ES-I3 (cell line): ENCODE data around the gene CLEC19A.

ENCODE experiments used
- H3K36me3 ChIP-seq: 2 replicates; pipeline ENCODE4 v1.6.1; 2013; ENCODE audit warnings: mild to moderate bottlenecking, low read length, control low read depth, moderate library complexity; ENCODE audit not compliant: insufficient read depth
- H3K4me1 ChIP-seq: 2 replicates; pipeline ENCODE4 v1.6.1; 2013; ENCODE audit warnings: mild to moderate bottlenecking, control low read depth, low read length; ENCODE audit not compliant: insufficient read depth
- H3K9ac ChIP-seq: 2 replicates; pipeline ENCODE4 v1.6.1; 2013; ENCODE audit warnings: low read depth, mild to moderate bottlenecking, low read length, moderate library complexity
- H3K9me3 ChIP-seq: 2 replicates; pipeline ENCODE4 v1.6.1; 2013; ENCODE audit warnings: mild to moderate bottlenecking, low read length, moderate library complexity; ENCODE audit not compliant: control insufficient read depth, insufficient read depth

The CLEC19A gene

DNA sequence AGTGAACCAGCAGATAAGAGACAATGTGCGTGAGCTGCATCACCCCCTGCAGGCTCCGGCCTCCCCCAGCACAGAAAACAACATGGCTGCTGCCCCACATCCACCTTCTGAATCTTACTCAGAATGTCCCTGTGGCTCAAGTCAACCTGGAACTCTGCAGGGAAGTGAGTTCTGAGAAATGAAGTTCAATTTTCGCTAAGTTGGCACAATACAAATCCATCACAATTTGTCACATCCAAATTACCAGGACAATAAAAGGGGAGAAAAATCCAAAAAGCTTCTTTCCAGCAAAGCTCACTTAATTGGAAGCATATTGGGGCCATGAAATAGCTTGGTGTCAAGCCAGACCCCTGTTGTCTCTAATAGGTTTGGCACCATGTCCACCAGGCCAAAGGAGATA, 38.1 kb downstream of the CLEC19A start:
- no peaks in the 10 kb centered on the region for H3K36me3 ChIP-seq
- H3K9ac ChIP-seq, result no peak overlapping the region
- H3K4me1 ChIP-seq, result no peaks in the 10 kb centered on the region
- H3K9me3 ChIP-seq, result peaks cover 4% of the 10 kb centered on the region; the same call in 1 of the 2 replicates

DNA sequence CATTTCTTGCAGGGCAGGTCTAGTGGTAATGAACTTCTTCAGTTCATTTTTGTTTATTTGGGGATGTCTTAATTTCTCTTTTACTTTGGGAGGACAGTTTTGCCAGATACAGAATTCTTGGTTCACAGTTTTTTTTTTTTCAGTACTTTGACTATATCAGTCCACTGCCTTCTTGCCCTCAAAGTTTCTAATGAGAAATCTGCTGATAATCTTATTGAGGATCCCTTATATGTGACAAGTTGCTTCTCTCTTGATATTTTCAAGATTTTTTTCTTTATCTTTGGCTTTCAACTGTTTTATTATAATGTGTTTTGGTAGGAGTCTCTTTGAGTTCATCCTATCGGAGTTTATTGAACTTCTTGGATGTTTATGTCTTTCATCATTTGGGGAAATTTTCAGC, 42.8 kb downstream of the CLEC19A start:
- H3K9ac ChIP-seq, result no peak overlapping the region
- H3K9me3 ChIP-seq, result peaks cover 4% of the 10 kb centered on the region; the same call in 1 of the 2 replicates
- no peaks in the 10 kb centered on the region for H3K36me3 ChIP-seq
- H3K4me1 ChIP-seq, result peaks cover 10% of the 10 kb centered on the region; the same call in 1 of the 2 replicates

DNA sequence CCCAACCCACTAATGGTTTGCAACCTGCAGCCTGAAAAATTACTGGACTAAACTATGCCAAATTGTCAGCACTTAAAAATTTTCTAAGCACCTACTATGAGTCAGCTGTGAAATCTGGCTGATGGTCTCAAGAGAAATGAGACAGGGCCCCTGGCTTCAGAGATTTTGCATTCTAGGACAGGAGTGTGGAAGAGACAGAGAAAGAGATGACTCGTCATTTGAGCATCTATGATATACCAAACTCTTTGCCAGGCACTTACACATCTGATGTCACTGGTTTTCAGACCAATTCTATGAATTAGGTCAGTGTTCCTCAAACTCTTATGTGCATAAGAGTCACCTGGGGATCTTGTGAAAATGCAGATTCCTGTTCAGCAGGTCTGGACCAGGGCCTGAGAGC, 44.4 kb downstream of the CLEC19A start:
- Histone ChIP-seq H3K9ac (no peak overlapping the region), H3K4me1 (peaks cover 10% of the 10 kb centered on the region; the same call in 1 of the 2 replicates), H3K9me3 (peaks cover 4% of the 10 kb centered on the region; the same call in 1 of the 2 replicates), H3K36me3 (no peaks in the 10 kb centered on the region)

DNA sequence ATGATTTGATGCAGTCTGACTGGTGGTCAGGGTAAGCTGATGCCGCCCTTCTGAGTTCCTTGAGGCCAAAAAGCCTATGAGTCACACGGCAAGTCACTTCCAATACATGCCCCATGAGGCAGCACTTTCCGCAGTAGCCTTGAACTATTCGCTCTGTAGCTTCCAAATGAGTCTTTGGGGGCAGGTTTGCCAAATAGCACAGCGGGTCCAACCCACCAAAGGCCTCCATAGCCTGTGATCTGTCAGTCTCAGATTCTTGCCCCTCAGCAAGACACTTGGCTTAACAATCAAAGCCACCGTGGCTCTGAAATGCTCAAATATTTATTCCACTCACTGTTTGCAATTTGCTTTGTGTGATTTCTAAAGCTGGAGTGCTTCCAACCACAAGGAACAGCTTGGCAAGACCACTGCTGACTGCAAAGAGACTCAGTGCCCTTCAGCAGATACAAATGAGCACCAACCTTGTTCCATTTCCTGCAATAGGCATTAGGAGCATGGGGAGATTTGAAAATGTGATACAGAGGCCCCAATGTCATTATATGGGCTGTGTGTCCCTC, 45.4 kb downstream of the CLEC19A start:
- H3K36me3 ChIP-seq, result no peaks in the 10 kb centered on the region
- peaks cover 10% of the 10 kb centered on the region; the same call in 1 of the 2 replicates for H3K4me1 ChIP-seq
- H3K9ac ChIP-seq, result no peak overlapping the region
- peaks cover 4% of the 10 kb centered on the region; the same call in 1 of the 2 replicates for H3K9me3 ChIP-seq

DNA sequence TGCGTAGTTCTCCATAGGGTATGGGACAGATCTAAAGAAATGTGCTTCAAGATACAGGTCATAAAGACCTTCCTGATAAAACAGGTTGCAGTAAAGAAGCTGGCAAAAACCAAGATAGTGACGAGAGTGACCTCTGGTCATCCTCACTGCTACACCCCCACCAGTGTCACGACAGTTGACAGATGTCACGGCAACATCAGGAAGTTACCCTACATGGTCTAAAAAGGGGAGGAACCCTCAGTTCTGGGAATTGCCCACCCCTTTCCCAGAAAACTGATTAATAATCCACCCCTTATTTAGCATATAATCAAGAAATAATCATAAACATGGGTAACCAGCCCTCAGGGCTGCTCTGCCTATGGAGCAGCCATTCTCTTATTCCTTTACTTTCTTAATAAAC, 46.3 kb downstream of the CLEC19A start:
- no peak overlapping the region for H3K9ac ChIP-seq
- H3K4me1 ChIP-seq, result peaks cover 10% of the 10 kb centered on the region; the same call in 1 of the 2 replicates
- H3K9me3 ChIP-seq, result peaks cover 4% of the 10 kb centered on the region; the same call in 1 of the 2 replicates
- H3K36me3 ChIP-seq, result no peaks in the 10 kb centered on the region

DNA sequence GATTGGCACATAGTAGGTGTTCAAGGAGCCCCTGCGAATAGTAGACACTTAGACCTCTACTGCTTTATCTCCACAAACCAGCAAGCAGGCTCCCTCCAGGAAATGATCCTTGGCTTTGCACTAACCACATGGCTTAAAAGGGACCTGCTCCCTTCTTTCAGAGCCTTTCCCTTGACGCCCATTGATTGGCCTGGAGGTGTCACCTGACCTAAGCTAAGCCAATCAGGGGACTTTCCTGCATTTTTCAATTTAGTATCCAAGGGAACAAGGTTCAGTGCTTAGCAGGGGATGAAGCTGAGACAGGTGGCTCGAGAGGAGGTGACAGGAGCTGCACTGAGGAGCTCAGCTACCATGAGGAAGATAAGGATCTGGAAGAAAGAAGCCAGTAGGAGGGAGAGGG, 52.8 kb downstream of the CLEC19A start:
- Histone ChIP-seq H3K9ac (no peak overlapping the region), H3K4me1 (no peaks in the 10 kb centered on the region), H3K36me3 (no peaks in the 10 kb centered on the region), H3K9me3 (no peaks in the 10 kb centered on the region)

DNA sequence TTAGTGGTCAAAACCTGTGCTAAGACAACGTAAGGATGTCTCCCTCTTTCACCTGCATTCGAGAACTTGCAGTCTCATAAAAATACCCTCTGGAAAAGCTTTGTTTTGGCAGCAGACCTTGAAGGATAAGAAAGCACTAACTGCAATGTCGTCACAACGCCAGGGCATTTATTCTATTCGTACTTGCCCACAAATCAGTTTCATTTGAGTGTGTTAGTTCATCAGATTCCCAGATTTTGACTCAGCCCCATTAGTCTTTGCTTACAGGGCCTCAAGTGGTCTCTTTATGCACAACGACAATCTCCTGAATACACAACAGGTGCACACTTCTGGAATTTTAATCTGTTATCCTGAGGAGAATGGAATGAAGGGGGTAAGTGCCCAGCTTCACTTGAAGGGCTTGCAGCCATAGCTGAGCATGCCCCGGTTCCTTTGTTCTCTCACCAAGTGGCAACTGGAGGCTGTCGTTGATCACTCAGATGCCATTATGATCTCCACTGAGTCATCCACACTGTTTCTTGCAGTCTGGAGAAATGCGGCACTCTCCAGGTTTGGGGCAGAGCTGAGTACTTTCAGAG, 58.8 kb downstream of the CLEC19A start:
- no peaks in the 10 kb centered on the region for H3K9me3 ChIP-seq
- no peak overlapping the region for H3K9ac ChIP-seq
- peaks cover 5% of the 10 kb centered on the region for H3K4me1 ChIP-seq
- no peaks in the 10 kb centered on the region for H3K36me3 ChIP-seq

DNA sequence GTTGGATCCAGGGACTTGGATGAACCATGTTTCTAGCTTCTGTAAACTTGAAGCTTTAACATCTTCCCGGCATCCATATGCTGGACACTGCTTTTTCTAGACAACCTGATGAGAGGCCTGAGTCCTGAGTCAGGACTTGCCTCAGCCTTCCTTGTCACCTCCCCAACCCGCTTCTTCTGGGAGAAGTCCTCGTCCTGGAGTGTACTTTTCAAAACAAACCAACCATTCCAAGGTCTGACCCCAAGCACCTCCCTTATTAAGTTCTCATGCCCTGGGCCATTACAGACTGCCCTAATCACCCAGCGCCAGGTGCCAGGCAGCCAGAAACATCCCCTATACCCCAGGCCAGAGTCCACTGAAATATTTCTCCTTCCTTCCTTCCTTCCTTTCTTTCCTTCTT, 59.4 kb downstream of the CLEC19A start:
- Histone ChIP-seq H3K4me1 (peaks cover 5% of the 10 kb centered on the region), H3K36me3 (no peaks in the 10 kb centered on the region), H3K9ac (no peak overlapping the region), H3K9me3 (no peaks in the 10 kb centered on the region)

DNA sequence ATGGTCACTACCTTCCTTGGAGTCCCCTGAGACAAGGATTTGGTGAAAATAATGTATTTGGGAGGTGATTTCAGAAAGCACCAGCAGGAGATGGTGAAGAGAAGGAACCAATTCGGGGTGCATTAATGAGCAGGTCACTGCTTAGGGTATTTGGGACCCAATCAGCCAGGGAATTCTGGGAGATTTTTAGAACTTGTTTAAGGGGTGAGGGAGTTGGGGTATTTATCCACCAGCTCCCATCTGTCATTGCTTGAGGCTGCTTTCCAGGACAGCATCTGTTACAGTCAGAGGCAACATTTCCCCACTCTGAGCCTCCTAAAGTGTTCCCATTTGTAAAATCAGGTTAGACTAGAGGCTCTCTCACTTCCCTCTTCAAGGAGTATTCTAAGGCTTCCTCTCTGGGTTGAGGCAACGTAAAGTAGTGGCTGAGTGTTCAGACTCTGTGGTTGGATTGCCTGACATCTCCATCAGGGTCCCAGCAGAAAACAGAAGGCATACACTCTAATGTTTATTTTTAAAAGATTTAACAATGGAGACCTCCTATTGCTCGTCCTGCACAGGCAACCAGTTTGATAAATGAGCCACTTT, 60.9 kb downstream of the CLEC19A start:
- Histone ChIP-seq H3K36me3 (no peaks in the 10 kb centered on the region), H3K4me1 (peaks cover 5% of the 10 kb centered on the region), H3K9ac (no peak overlapping the region)

DNA sequence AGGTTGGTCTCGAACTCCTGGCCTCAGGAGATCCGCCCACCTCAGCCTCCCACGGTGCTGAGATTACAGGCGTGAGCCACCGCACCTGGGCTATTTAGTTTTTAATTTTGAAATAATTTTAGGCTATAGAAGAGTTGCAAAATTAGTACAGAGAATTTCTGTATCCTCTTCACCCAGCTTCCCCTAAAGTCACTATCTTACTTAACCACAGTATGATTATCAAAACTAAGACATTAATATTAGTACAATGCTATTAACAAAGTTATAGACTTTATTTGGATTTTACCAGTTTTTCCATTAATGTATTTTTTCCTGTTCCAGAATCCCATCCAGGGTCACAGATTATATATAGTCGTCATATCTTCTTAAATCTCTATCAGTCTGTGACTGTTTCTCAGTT, 62.6 kb downstream of the CLEC19A start:
- H3K9me3 ChIP-seq, result no peaks in the 10 kb centered on the region
- no peak overlapping the region for H3K9ac ChIP-seq
- H3K36me3 ChIP-seq, result no peaks in the 10 kb centered on the region
- peaks cover 5% of the 10 kb centered on the region for H3K4me1 ChIP-seq

More for the DNA sequence above, 60.9 kb downstream of the CLEC19A start:
- no peaks in the 10 kb centered on the region for H3K9me3 ChIP-seq

DNA sequence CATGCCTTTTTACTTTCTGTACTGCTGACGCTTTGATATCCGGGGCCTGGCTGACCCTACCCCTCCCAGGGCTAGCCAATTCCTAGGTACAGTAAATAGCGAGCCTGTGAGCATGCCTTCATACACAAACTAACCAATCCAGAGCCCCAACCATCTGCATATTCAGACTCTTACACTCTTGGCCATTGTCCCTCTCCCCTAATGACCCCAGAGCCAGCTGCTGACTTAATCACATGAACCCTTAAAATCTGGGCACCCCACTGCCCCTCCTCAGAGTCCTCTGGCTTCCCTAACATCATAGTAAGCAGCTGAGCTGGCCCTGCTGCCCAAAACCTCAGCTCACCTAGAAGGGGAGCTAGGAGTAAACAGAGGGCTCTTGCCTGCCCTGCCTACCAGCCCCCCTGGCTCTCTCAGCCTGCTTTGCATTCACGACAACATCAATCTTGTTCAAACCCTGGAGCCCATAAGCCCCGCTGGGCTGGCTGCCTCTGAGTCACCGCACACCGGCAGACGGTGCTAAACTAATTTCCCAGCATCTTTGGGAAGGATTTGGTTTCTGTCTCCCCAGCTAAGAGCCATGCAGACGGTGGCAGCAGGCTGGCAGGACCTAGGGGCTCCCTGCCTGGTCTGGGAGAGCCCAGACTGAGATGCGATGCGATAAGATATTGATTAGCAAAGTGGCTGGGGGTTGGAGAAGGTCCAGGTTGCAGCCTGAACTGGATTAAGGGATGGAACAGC, 63.2 kb downstream of the CLEC19A start:
- Histone ChIP-seq H3K36me3 (no peaks in the 10 kb centered on the region), H3K9me3 (no peaks in the 10 kb centered on the region), H3K4me1 (peaks cover 5% of the 10 kb centered on the region), H3K9ac (peak overlapping the region; percentile 11; the same call in 1 of the 2 replicates)

DNA sequence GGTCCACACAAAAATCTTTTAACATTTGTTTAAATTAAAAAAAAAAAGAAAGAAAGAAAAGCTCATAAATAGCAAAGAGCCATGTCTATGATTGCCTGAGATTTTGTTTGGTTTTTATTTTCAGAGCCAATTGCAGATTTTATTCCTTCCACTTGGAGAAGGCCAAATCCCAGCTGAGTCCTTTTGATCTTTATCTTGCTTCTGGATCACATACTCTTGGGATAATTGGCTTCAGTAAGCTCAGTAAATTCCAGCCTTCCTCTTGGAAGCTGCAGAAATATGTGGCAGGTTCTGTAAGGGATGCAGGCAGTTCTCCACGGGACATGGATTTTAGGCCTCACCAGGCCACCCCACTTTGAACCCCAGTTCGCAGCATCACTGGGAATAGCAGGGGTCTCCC, 68.8 kb downstream of the CLEC19A start:
- H3K4me1 ChIP-seq, result no peaks in the 10 kb centered on the region; the same call in 1 of the 2 replicates
- H3K36me3 ChIP-seq, result no peaks in the 10 kb centered on the region
- no peak overlapping the region for H3K9ac ChIP-seq
- no peaks in the 10 kb centered on the region for H3K9me3 ChIP-seq

DNA sequence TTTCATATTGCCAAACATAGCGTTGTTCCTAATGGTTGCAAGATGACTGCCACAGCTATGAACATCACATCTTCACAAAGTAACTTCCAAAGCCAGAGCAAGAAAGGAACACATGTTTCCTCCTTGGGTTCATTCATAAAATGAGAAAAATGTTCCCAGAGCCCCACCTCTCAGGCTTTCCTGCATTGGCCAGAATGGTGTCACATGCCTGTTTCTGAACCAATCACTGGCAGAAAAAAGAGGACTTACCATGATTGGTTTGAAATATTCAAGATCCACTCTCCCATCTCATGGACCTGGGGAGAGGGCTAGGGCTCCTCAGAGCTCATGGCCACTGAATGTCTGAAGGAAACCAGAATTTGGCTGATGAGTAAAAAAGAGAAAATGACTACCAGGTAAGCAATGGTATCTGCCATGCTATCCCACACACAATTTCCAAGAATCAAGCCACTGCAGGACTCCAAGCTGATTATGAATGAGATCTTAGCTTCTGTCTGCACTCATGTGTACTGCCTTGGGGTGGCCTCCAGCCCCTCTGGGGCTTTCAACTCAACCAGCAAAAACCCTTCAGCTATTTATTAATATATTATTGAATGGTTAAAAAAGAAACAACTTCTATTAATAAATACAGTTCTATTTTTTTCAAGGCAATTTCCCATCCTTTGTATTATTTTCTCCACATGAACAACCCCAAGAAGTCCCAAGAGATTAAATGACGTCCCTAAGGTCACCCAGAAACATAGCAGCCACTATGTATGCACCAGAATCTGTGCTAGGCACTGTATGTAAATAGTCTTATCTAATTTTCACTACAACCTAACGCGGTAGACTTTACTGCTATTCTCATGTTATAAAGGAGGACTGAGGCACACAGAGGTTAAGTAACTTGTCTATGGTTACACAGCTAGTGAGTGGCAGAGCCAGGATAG, 70.8 kb downstream of the CLEC19A start:
- H3K9ac ChIP-seq, result no peak overlapping the region
- H3K9me3 ChIP-seq, result no peaks in the 10 kb centered on the region
- no peaks in the 10 kb centered on the region for H3K36me3 ChIP-seq
- no peaks in the 10 kb centered on the region for H3K4me1 ChIP-seq

DNA sequence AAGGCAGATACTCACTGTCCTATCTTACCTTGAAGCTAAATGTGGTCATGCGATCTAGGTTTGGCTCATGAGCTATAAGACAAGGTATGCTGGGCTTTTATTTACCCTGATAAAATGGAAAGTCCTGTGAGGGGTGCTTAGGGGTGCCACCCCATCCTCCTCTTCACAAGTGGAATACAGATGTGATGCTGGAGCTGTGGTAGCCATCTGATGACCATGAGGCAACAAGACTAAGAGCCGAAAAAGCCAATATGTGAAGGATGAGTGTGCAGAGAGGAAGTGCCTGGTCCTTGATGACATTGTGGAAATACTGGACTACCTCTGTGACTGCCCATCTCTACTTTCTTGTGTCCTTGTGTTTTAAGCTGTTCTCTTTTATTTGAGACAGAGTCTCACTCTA, 74.0 kb downstream of the CLEC19A start:
- no peaks in the 10 kb centered on the region for H3K4me1 ChIP-seq
- H3K36me3 ChIP-seq, result no peaks in the 10 kb centered on the region
- H3K9me3 ChIP-seq, result no peaks in the 10 kb centered on the region
- H3K9ac ChIP-seq, result no peak overlapping the region
